Retinal pigment epithelial cell (primary cell): ENCODE data around the gene PHRF1.

ENCODE experiments used
- DNase-seq: peaks from one replicate; pipeline ENCODE4 v3.0.0-alpha.2; 2010; ENCODE audit warnings: low read depth
- H3K4me3 ChIP-seq: 2 replicates; pipeline ENCODE4 v1.5.1; 2011; ENCODE audit warnings: mild to moderate bottlenecking, low read length, control low read depth, moderate library complexity
- TF ChIP-seq, protein P1 (sequence below): conservative IDR thresholded peaks from 2 replicates; pipeline ENCODE4 v1.5.1; 2011; ENCODE audit warnings: low read depth, low read length, control low read depth, inconsistent platforms

PHRF1 gene

DNA sequence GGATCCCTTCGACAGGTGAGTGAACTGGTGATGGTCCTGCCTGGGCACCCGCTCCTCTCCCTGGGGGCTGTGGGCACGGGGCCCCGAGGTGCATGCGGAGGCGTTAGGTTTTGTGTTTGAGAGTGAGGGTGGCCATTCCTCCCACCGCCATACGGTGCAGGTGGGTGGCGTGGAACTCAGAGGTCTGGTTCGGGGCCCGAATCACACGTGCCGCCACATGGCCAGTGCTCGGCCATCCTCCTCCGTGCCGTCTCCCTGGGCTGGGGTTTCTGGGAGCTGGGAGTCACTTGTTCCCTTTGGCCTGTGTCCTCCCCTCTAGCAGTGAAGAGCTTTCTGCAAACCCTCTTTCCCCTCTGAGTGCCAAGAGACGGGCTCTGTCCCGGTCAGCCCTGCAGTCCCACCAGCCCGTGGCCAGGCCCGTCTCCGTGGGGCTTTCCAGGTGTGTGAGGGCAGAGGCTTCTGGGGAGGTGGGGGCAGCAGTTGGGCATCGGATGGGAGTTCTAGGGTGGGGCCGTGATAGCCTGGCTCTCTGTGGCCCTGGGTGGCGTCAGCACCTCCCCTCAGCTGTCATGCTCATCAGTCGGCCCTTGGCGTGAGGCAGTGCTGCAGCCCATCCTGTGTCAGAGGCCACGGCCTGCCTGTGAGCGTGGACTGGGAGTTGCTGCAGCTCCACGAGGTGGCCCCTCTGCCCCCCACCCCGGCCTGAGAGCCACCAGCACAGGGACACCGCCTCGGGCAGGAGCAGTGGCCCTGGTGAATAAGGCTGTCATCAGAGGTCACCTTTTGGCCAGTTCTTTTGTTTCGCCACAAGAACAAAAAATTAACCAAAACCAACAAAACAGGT is 29.2 kb downstream of the PHRF1 start:
- TF ChIP-seq, protein P1, sequence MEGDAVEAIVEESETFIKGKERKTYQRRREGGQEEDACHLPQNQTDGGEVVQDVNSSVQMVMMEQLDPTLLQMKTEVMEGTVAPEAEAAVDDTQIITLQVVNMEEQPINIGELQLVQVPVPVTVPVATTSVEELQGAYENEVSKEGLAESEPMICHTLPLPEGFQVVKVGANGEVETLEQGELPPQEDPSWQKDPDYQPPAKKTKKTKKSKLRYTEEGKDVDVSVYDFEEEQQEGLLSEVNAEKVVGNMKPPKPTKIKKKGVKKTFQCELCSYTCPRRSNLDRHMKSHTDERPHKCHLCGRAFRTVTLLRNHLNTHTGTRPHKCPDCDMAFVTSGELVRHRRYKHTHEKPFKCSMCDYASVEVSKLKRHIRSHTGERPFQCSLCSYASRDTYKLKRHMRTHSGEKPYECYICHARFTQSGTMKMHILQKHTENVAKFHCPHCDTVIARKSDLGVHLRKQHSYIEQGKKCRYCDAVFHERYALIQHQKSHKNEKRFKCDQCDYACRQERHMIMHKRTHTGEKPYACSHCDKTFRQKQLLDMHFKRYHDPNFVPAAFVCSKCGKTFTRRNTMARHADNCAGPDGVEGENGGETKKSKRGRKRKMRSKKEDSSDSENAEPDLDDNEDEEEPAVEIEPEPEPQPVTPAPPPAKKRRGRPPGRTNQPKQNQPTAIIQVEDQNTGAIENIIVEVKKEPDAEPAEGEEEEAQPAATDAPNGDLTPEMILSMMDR = no peak
- H3K4me3 ChIP-seq = no peak overlapping the region
- no peak for DNase-seq

DNA sequence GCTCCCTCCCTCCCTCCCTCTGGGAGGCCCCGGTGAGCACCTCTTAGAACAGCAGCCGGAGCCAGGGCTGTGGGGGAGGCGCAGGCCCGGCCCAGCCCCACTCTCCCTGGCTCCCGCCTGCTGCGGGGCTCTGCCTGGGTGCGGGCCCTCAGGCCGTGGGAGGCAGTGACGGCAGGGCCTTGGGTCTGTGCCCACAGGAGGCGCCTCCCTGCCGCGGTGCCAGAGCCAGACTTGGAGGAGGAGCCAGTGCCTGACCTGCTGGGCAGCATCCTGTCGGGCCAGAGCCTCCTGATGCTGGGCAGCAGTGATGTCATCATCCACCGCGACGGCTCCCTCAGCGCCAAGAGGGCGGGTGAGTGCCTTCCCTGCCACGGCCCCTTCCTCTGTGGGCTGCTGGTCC is 30.0 kb downstream of the PHRF1 start:
- DNase-seq = no peak
- TF ChIP-seq, protein P1 = no peak
- no peak overlapping the region for H3K4me3 ChIP-seq

DNA sequence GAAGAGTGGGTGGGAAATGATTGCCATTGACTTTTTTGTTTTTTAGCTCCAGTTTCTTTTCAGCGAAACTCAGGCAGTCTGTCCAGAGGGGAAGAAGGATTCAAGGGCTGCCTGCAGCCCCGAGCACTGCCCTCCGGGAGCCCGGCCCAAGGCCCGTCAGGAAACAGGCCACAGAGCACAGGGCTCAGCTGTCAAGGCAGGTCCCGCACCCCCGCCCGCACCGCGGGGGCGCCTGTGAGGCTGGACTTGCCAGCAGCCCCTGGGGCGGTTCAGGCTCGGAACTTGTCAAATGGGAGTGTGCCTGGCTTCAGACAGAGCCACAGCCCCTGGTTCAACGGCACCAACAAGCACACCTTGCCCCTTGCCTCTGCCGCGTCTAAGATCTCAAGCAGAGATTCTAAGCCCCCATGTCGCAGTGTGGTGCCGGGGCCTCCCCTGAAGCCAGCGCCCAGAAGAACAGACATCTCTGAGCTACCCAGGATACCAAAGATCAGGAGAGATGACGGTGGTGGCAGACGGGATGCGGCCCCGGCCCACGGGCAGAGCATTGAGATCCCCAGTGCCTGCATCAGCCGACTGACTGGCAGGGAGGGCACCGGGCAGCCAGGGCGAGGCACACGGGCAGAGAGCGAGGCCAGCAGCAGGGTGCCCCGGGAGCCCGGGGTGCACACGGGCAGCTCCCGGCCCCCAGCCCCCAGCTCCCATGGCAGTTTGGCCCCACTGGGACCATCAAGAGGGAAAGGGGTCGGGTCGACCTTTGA is 30.9 kb downstream of the PHRF1 start:
- DNase-seq = no peak
- TF ChIP-seq, protein P1 = no peak
- H3K4me3 ChIP-seq = no peak overlapping the region

DNA sequence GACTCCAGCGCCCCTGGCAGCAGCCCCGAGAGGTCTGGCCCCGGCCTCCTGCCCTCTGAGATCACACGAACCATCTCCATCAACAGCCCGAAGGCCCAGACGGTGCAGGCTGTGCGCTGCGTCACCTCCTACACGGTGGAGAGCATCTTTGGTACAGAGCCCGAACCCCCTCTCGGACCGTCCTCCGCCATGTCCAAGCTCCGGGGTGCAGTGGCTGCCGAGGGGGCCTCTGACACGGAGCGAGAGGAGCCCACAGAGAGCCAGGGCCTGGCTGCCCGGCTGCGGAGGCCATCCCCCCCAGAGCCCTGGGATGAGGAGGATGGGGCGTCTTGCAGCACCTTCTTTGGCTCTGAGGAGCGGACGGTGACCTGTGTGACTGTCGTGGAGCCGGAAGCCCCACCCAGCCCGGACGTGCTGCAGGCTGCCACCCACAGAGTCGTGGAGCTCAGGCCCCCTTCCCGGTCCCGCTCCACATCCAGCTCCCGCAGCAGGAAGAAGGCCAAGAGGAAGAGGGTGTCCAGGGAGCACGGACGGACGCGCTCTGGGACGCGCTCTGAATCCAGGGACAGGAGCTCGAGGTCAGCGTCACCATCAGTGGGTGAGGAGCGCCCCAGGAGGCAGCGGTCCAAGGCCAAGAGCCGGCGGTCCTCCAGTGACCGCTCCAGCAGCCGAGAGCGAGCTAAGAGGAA is 31.8 kb downstream of the PHRF1 start:
- TF ChIP-seq, protein P1 = no peak
- no peak for DNase-seq
- H3K4me3 ChIP-seq = no peak overlapping the region

DNA sequence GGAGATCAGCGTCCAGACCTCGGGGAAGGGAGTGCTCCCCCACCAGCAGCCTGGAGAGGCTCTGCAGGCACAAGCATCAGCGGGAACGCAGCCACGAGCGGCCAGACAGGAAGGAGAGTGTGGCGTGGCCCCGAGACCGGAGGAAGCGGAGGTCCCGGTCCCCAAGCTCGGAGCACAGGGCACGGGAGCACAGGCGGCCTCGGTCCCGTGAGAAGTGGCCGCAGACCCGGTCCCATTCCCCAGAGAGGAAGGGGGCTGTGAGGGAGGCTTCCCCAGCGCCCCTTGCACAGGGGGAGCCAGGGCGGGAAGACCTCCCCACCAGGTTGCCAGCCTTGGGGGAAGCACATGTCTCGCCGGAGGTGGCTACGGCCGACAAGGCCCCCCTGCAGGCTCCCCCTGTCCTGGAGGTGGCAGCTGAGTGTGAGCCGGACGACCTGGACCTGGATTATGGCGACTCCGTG is 32.6 kb downstream of the PHRF1 start:
- no peak overlapping the region for H3K4me3 ChIP-seq
- DNase-seq = no peak
- TF ChIP-seq, protein P1 = no peak

DNA sequence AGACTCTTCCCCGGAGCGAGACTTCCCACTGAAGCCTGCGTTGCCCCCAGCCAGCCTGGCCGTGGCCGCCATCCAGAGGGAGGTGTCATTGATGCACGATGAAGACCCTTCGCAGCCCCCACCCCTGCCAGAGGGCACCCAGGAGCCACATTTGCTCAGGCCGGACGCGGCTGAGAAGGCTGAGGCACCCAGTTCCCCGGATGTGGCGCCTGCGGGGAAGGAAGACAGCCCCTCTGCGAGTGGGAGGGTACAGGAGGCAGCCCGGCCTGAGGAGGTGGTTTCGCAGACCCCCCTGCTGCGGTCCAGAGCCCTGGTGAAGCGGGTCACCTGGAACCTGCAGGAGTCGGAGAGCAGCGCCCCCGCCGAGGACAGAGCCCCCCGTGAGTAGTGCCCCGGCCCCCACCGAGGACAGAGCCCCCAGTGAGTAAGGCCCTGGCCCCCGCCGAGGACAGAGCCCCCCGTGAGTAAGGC is 33.1 kb downstream of the PHRF1 start:
- no peak for DNase-seq
- TF ChIP-seq, protein P1 = no peak
- no peak overlapping the region for H3K4me3 ChIP-seq
